Liver (tissue), 3 donors: ENCODE measurements around the gene TMEM183A.

ENCODE experiments used
- ATF3 ChIP-seq: IDR thresholded peaks from 2 replicates; pipeline ENCODE4 v1.6.1; 2016; ENCODE audit warnings: antibody characterized with exemption
- CTCF ChIP-seq: fragments of 150-350 bp; IDR thresholded peaks from 2 replicates; pipeline ENCODE4 v1.5.1; 2017; ENCODE audit warnings: improper control_type of control experiment, low read depth, low read length; ENCODE audit not compliant: missing input control
- HNF4G ChIP-seq: IDR thresholded peaks from 2 replicates; pipeline ENCODE4 v1.6.1; 2016; ENCODE audit warnings: antibody characterized with exemption
- JUND ChIP-seq, 2 donors: IDR thresholded peaks; 2 replicates each; pipeline ENCODE4 v1.6.1; 2016; ENCODE audit warnings: antibody characterized with exemption in 2 of 2
- MAX ChIP-seq: IDR thresholded peaks from 2 replicates; pipeline ENCODE4 v1.6.1; 2016; ENCODE audit warnings: antibody characterized with exemption
- RAD21 ChIP-seq, 2 donors: IDR thresholded peaks; 2 replicates each; pipeline ENCODE4 v1.6.1; 2016; ENCODE audit warnings: antibody characterized with exemption in 2 of 2, mild to moderate bottlenecking in 2 of 2
- TAF1 ChIP-seq: conservative IDR thresholded peaks from 2 replicates; pipeline ENCODE4 v1.6.1; 2016; ENCODE audit warnings: antibody characterized with exemption, mild to moderate bottlenecking
- donor health status: healthy.
- donor health status: healthy.

- TF ChIP-seq JUND (IDR thresholded peaks at IDR 0.05) (no peak), CTCF (no peak), MAX (no peak), HNF4G (no peak), RAD21 (IDR thresholded peaks at IDR 0.05) (no peak), ATF3 (no peak), TAF1 (no peak)
These were observed 41.9 kb downstream of the TMEM183A start for GRCh38 chr1:203049077-203049476.
